AG04450 (cell line): Measurements from ENCODE around the gene NOL4L. TPM values are rescaled to one million over a fixed set of nuclear protein-coding genes. Genes with fewer than 3 reads are reported as not detected.
"Not testable (repeated sequence)": the region's sequence is repeated elsewhere in the genome, so short reads cannot be mapped to it uniquely, and the experiment has no call there.

ENCODE experiments used
- CTCF ChIA-PET: fragments of 300-600, 350-600 bp; formaldehyde crosslinking; extraction: SDS; loops from one replicate; lab custom pipeline; 2022; ENCODE audit warnings: antibody characterized with exemption, inconsistent platforms; lab: Charles Lee
- POLR2A ChIA-PET: fragments of 350-600 bp; formaldehyde crosslinking; extraction: SDS; loops from one replicate; lab custom pipeline; 2021; ENCODE audit warnings: antibody characterized with exemption, inconsistent platforms; lab: Yijun Ruan, JAX
- DNase-seq: peaks from one replicate; pipeline ENCODE4 v3.0.0-alpha.2; 2011; ENCODE audit warnings: low read depth, low spot score
- H3K27ac ChIP-seq: one replicate; pipeline ENCODE4 v1.5.1; 2012; ENCODE audit warnings: low read depth, low read length, control low read depth
- H3K27me3 ChIP-seq: one replicate; pipeline ENCODE4 v1.6.0; 2012; ENCODE audit warnings: low read length; ENCODE audit not compliant: control insufficient read depth, insufficient read depth
- H3K4me3 ChIP-seq: 2 replicates; pipeline ENCODE4 v1.5.1; 2011; ENCODE audit warnings: mild to moderate bottlenecking, low read depth, low read length, control low read depth
- H3K9me3 ChIP-seq: 2 replicates; pipeline ENCODE4 v1.5.1; 2012; ENCODE audit warnings: low read length; ENCODE audit not compliant: control insufficient read depth, insufficient read depth
- CTCF ChIP-seq: IDR thresholded peaks from 2 replicates; pipeline ENCODE4 v1.5.1; 2011; ENCODE audit warnings: low read depth, low read length, control low read depth, inconsistent platforms
- polyA plus RNA-seq: library from polyadenylated mRNA; depleted of rRNA; stranded (reverse); fragments of >200 nt; gene quantifications from 2 replicates; pipeline ENCODE4 v1.2.3, GENCODE V29; 2011

Gene NOL4L
- polyA plus RNA-seq, 1 experiment: 6.7 TPM

DNA sequence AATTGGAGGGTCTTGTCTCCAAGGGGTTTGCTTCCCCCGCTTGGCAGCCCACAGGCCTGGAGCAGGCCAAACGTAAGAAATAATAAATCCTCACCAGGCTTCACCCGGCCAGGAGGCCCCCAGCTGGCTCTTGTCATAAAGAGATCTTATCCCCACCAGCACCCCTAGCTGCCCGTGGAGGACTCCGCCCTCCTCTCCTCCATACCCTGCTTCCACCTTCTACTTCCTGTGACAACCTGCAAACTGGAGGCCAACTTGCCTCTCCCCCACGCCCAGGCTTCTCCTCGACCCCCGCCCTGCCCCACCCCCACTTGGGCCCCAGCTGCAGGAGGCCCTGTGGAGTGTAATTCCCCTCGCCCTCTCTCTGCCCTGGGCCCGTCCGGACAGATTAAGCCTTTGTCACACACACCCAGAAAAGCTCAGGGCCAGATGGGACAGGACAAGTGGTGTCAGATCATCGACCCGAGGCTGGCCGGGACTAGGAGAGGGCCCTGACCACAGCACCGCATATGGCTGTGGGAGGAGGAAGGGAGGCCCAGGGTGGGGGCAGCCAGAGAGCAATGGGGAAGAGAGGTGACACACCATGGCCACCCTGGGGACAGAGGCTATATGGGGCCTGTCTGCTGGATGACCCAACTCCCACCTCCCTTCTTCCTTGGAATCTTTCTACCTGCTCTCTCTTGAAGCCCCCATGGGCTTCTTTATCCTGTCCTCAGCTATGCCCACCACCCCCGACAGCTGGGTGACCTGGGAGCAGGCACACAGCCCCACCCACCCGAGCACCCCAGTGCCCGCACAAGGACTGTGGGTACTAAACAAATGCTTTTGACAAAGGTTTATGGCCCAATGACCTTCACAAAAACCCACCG, 3.9 kb downstream of the NOL4L start:
- TF ChIP-seq CTCF: no peak
- DNase-seq: no peak
- no peak overlapping the region for H3K27ac ChIP-seq
- CTCF ChIA-PET: no interaction called here
- no peaks in the 10 kb centered on the region; the same call in 1 of the 2 replicates for H3K9me3 ChIP-seq
- H3K4me3 ChIP-seq: no peak overlapping the region
- POLR2A ChIA-PET: no interaction called here
- H3K27me3 ChIP-seq: peaks cover 6% of the 10 kb centered on the region

DNA sequence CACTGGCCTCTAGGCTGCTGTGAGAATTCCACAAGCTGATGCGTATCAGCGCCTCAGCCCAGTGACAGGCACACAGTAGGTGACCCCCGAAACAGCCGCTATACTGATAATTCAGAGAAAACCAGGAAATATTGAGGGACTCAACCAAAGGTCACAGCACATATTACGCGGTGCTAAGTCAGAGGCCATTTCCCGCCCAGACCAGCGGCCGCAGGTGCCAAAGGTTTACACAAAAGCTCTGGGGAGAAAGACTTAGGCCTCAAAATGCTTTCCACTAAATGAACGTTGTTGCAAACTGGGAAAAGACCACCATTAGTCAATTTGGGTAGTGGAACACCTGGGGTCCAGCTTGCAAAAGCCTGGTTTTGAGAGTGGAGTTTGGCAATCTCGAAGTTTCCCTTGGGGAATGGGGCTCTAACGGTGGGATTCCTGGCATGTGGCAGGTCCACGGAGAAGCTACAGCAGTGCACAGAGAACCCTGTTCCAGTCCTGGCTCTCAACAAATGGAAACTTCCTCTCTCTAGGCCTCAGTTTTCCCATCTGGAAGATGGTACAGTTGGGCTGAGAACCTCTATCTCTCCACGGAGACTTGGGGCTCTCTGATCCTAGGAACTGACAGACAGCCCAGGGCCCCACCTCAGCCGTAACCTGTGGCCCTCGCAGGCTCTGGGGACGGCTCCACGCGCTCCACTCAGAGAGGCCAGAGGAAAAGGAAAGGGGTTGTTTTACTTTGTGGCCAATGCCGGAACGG, 4.7 kb downstream of the NOL4L start:
- CTCF ChIA-PET: no interaction called here
- Histone ChIP-seq H3K27ac (no peak overlapping the region), H3K4me3 (no peak overlapping the region), H3K27me3 (no peaks in the 10 kb centered on the region), H3K9me3 (no peaks in the 10 kb centered on the region; the same call in 1 of the 2 replicates)
- no peak for DNase-seq
- POLR2A ChIA-PET: no interaction called here
- TF ChIP-seq CTCF: no peak

DNA sequence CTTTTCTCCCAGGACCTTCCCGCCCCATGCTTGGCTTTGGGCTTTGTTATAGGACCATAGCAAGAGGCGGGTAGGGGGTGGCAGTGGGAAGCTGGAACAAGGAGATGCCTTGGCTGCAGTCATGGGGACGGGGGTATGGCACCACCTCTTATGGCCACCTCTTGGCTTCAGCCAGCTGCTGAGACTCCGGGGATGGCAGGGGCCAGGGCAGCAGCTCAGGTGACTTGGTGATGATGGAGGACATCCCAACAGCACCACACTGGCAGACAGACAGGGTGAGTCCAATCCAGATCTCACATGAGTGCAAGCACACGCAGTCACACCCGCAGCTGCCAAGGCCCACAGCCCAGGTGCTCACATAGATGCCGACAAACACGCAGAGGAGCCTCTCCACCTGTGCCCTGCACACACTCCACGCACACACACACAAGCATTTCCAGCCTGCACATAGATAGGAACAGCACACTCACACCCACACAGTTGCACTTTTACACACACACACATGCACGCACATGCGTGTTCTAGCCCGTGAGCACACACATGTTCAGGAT, 6.2 kb downstream of the NOL4L start:
- CTCF ChIA-PET: interaction anchor here (0.5 kb wide), 1 partner anchor 975 kb away, joined by 5 read pairs; no protein-coding TSS in a partner anchor
- Histone ChIP-seq H3K9me3 (no peaks in the 10 kb centered on the region; the same call in 1 of the 2 replicates), H3K27ac (no peak overlapping the region), H3K27me3 (no peaks in the 10 kb centered on the region), H3K4me3 (no peak overlapping the region)
- DNase-seq: no peak
- POLR2A ChIA-PET: no interaction called here
- TF ChIP-seq CTCF: no peak

- H3K27ac ChIP-seq, DNase-seq, POLR2A ChIA-PET, H3K27me3 ChIP-seq, H3K9me3 ChIP-seq, H3K4me3 ChIP-seq: not testable (repeated sequence)
- CTCF ChIA-PET: interaction anchor here (0.6 kb wide), 1 partner anchor 35 kb away, joined by 3 read pairs; no protein-coding TSS in a partner anchor
Measured at GRCh38 chr20:32578062-32578461, 7.1 kb downstream of the NOL4L start.

- CTCF ChIA-PET: interaction anchor here (0.6 kb wide), 1 partner anchor 35 kb away, joined by 3 read pairs; no protein-coding TSS in a partner anchor
- POLR2A ChIA-PET: no interaction called here
- no peak for TF ChIP-seq CTCF
- H3K27me3 ChIP-seq: no peaks in the 10 kb centered on the region
- no peak for DNase-seq
- H3K4me3 ChIP-seq: no peak overlapping the region
- no peak overlapping the region for H3K27ac ChIP-seq
- H3K9me3 ChIP-seq: no peaks in the 10 kb centered on the region; the same call in 1 of the 2 replicates
Measured at GRCh38 chr20:32577657-32578056, 7.5 kb downstream of the NOL4L start.
